Stomach (tissue), 9 donors: ENCODE results near the gene SPACA9. TPM values are rescaled to one million over a fixed set of nuclear protein-coding genes. Genes with fewer than 3 reads are reported as not detected.

ENCODE experiments used
- DNase-seq, 2 donors: peaks; one replicate each; pipeline versions ENCODE4 v3.0.0 to v3.0.0-alpha.2; 2013 to 2019
- H3K27ac ChIP-seq, 5 donors: fragments of 200-600 bp in 4 of 5; sonication (generic) in 4 of 5; one replicate each; pipeline ENCODE4 v1.5.1; 2013 to 2019; ENCODE audit warnings: mild to moderate bottlenecking in 1 of 5, moderate library complexity in 1 of 5
- H3K27me3 ChIP-seq, 3 donors: fragments of 200-600 bp; sonication (generic); one replicate each; pipeline ENCODE4 v1.5.1; 2017 to 2019; ENCODE audit warnings: mixed run types in 1 of 3
- H3K36me3 ChIP-seq, 4 donors: fragments of 200-600 bp; sonication (generic); 1 replicate in 3 of 4; 2 replicates in 1 of 4; pipeline ENCODE4 v1.5.1; 2016 to 2019
- H3K4me1 ChIP-seq, 4 donors: fragments of 200-600 bp; sonication (generic); one replicate each; pipeline ENCODE4 v1.5.1; 2016 to 2019
- H3K4me3 ChIP-seq, 4 donors: fragments of 200-600 bp; sonication (generic) in 3 of 4; one replicate each; pipeline ENCODE4 v1.5.1; 2016 to 2019; ENCODE audit warnings: mild to moderate bottlenecking in 1 of 4
- H3K9me3 ChIP-seq, 4 donors: fragments of 200-600 bp; sonication (generic); one replicate each; pipeline ENCODE4 v1.5.1; 2016 to 2019
- EP300 ChIP-seq: sonication (generic); formaldehyde crosslinking; IDR thresholded peaks from one replicate; pipeline ENCODE4 v1.6.1; 2017; ENCODE audit warnings: antibody characterized with exemption
- POLR2A ChIP-seq, 4 donors: fragments of 450-650 bp; IDR thresholded peaks; one replicate each; pipeline ENCODE4 v1.6.1; 2016; ENCODE audit warnings: antibody characterized with exemption in 4 of 4, control low read depth in 2 of 4, mild to moderate bottlenecking in 1 of 4, moderate library complexity in 1 of 4
- POLR2AphosphoS5 ChIP-seq, 3 donors: sonication (generic); formaldehyde crosslinking; IDR thresholded peaks; one replicate each; pipeline ENCODE4 v1.6.1; 2016; ENCODE audit warnings: antibody characterized with exemption in 3 of 3
- WGBS, 5 donors: extraction: QIAGEN DNeasy Blood & Tissue Kit in 3 of 5; methylation state at CpG; one replicate each; pipeline versions ENCODE4 v1.1.5 to v1.1.7; 2013 to 2018; 5-methylcytosine and 5-hydroxymethylcytosine counted together
- intact Hi-C: fragments of 100-400 bp; cut with DNase I; formaldehyde crosslinking; loops from one replicate; pipeline ENCODE4 v1.15.1; 2023; ENCODE audit warnings: low total_unique reads
- polyA plus RNA-seq, 3 donors: library from polyadenylated mRNA; stranded (reverse); fragments of 200-250 nt; gene quantifications; one replicate each; pipeline ENCODE4 v1.2.3, GENCODE V29; 2013
- total RNA-seq, 5 donors: library from RNA; depleted of rRNA; stranded (reverse); fragments of >200 nt; gene quantifications; one replicate each; pipeline versions ENCODE4 v1.1.0 to v1.2.3, GENCODE V29; 2014 to 2016
- TF ChIP-seq, protein P1 (sequence below), 7 experiments: fragments of 450-650 bp in 4 of 7; fragments of 200-600 bp in 3 of 7; sonication (generic) in 3 of 7; IDR thresholded peaks; one replicate each; pipeline ENCODE4 v1.5.1; 2016 to 2019; ENCODE audit warnings: antibody characterized with exemption in 7 of 7, control low read depth in 2 of 7, mild to moderate bottlenecking in 1 of 7
- donor health status: healthy with polysubstance abuse.
- donor health status: Bipolar disorder and iron deficiency.
- donor health status: healthy.

The SPACA9 gene
- total and polyA plus RNA-seq, 8 donors, result 0.29 to 4.8 (median 2.0) TPM; not detected in 2

DNA sequence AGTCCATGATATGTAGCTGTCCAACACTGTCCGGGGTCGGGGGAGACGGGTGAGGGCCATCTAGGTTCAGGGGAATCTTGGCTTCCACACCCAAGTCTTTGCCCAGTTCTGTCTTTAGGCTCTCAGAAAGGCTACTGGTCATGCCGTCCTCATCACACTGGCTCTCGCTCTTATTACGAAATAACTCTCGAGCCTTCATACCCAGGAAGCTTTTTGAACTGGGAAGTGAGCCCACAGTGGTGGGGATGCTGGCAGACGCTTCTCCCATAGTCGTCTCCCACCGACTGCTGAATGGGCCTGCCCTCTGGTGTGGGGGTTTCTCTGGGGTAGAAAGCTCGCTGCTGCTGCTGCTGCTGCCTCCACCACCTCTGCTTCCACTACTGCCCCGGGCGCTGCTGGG lies 17.6 kb downstream of the SPACA9 start:
- DNase-seq, result no peak
- Histone ChIP-seq H3K27me3 (no peaks in the 10 kb centered on the region), H3K36me3 (peaks cover 56 to 100% (median 91%) of the 10 kb centered on the region in 4 donors), H3K27ac (no peak overlapping the region), H3K9me3 (no peaks in the 10 kb centered on the region), H3K4me1 (peaks cover 0 to 16% (median 12%) of the 10 kb centered on the region in 4 donors), H3K4me3 (no peak overlapping the region)
- WGBS, 5 donors, result 90 to 96% (median 92%) methylated on average over 13 of the region's 13 CpGs
- no peak for TF ChIP-seq EP300
- TF ChIP-seq POLR2A (IDR thresholded peaks at IDR 0.05), result no peak
- TF ChIP-seq, protein P1, sequence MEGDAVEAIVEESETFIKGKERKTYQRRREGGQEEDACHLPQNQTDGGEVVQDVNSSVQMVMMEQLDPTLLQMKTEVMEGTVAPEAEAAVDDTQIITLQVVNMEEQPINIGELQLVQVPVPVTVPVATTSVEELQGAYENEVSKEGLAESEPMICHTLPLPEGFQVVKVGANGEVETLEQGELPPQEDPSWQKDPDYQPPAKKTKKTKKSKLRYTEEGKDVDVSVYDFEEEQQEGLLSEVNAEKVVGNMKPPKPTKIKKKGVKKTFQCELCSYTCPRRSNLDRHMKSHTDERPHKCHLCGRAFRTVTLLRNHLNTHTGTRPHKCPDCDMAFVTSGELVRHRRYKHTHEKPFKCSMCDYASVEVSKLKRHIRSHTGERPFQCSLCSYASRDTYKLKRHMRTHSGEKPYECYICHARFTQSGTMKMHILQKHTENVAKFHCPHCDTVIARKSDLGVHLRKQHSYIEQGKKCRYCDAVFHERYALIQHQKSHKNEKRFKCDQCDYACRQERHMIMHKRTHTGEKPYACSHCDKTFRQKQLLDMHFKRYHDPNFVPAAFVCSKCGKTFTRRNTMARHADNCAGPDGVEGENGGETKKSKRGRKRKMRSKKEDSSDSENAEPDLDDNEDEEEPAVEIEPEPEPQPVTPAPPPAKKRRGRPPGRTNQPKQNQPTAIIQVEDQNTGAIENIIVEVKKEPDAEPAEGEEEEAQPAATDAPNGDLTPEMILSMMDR (IDR thresholded peaks at IDR 0.05), result no peak
- TF ChIP-seq POLR2AphosphoS5 (IDR thresholded peaks at IDR 0.05), result no peak
- intact Hi-C loops, result no loop called here

DNA sequence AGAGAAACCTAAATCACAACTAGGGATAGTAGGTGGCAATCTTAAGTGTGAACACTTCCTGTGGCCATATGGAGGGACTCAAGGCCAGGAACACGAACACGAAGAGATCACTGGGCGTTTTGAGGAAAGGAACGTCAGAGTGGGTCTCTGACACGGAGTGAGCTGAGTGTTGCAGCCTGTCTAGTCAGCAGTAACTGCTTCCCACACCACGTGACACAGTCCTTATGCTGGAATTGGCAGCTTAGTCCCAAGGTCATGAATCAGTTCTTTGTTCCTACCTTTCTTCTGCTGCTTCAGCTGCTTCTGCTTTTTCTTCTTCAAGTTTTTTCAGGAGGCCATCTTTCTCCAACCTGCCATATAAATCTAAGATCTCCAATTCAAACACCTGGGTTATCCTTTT lies 18.2 kb downstream of the SPACA9 start:
- H3K4me3 ChIP-seq, result no peak overlapping the region
- peaks cover 0 to 16% (median 12%) of the 10 kb centered on the region in 4 donors for H3K4me1 ChIP-seq
- peaks cover 57 to 98% (median 88%) of the 10 kb centered on the region in 4 donors for H3K36me3 ChIP-seq
- H3K9me3 ChIP-seq, result no peaks in the 10 kb centered on the region
- no peak overlapping the region for H3K27ac ChIP-seq
- peak in 1 of 2 donors; percentile 19 for DNase-seq
- intact Hi-C loops, result no loop called here
- 68 to 88% (median 74%) methylated on average over 6 of the region's 6 CpGs for WGBS, 5 donors
- TF ChIP-seq POLR2A (IDR thresholded peaks at IDR 0.05) (no peak), EP300 (no peak), POLR2AphosphoS5 (IDR thresholded peaks at IDR 0.05) (no peak)
- TF ChIP-seq, protein P1 (IDR thresholded peaks at IDR 0.05), result no peak
- no peaks in the 10 kb centered on the region for H3K27me3 ChIP-seq

DNA sequence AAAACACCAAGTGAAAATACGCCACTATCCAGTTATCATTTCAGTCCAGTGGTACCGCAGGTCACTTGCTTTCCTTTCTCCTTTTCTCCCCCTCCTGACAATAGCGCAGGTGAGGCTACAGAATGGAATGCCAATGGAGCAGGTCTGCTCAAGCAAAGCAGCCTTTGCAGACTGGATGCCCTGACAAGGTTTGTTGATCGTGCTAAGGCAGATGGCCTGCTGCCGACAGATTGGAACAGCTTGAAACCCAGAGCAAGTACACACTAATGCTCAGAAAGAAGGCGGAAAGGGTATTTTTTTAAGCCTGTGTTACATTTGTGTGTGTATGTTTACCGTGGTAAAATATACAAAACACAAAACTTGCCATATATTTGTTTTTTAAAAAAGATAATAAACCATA lies 19.4 kb downstream of the SPACA9 start:
- H3K36me3 ChIP-seq, result peaks cover 57 to 96% (median 88%) of the 10 kb centered on the region in 4 donors

DNA sequence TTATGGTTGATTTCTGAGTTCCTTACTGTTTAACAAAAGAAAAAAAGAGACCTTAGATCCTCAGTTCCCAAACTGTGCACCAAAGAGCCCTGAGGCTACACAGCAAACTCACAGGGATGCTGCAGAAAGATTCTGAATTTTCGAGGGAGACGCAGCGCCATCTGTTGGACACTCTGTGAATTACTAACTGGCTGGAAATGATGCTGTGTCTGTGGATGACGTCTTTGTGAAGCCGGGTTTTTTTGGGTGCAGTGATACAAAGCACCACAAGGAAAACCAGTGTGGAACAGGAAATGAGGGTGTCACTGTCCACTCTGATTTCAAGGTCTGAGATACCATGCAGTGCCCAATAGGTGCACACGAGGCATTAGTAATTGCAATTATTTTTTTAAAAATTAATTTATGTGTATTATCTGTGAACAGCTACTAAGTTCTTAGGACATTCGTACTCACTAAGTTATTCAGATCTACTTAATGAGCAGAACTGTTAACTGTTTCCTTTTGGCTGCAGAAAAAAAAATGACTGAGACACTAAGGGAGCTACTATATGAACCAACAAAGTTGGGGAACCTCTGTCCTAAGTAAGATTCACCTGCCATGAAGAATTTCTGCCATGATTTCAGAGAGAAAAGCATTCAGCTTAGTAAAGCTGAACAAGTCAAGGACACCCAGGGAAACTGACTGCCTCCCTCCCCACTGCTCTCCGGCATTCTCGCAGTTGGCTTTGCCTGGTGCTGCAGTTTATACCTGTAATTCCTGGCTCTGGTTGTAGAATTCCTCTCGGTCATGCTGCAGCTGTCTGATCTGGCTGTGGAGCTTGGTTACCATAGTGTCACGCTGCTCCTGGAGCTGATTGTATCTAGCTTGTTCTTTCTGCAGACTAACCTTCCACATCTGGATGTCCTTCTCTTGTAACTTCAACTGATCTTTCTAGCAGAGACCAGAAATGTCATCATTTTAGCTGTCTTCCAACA lies 23.4 kb downstream of the SPACA9 start:
- peak; percentile 70 to 92 for DNase-seq
- intact Hi-C loops, result no loop called here
- Histone ChIP-seq H3K4me3 (no peak overlapping the region), H3K36me3 (peaks cover 57 to 97% (median 95%) of the 10 kb centered on the region in 4 donors), H3K4me1 (no peaks in the 10 kb centered on the region), H3K27me3 (no peaks in the 10 kb centered on the region), H3K27ac (peak overlapping the region in 1 of 5 donors; percentile 1), H3K9me3 (no peaks in the 10 kb centered on the region)
- TF ChIP-seq POLR2A (IDR thresholded peaks at IDR 0.05) (no peak), EP300 (no peak), POLR2AphosphoS5 (IDR thresholded peaks at IDR 0.05) (peak in 1 of 3 donors; percentile 64)
- TF ChIP-seq, protein P1 (IDR thresholded peaks at IDR 0.05), result peak in 5 of 7 experiments; percentile 71 to 92 (median 87)
- WGBS, 5 donors, result 40 to 51% (median 46%) methylated on average over 11 of the region's 11 CpGs

More for the DNA sequence above, 19.4 kb downstream of the SPACA9 start:
- H3K4me3 ChIP-seq, result no peak overlapping the region
- 91 to 94% (median 92%) methylated on average over 7 of the region's 7 CpGs for WGBS, 5 donors
- H3K4me1 ChIP-seq, result peaks cover 0 to 16% (median 12%) of the 10 kb centered on the region in 4 donors
- no peak for TF ChIP-seq POLR2AphosphoS5 (IDR thresholded peaks at IDR 0.05)
- TF ChIP-seq, protein P1 (IDR thresholded peaks at IDR 0.05), result no peak
- DNase-seq, result no peak
- intact Hi-C loops, result no loop called here
- H3K27ac ChIP-seq, result no peak overlapping the region
- H3K27me3 ChIP-seq, result no peaks in the 10 kb centered on the region
- no peaks in the 10 kb centered on the region for H3K9me3 ChIP-seq
